Inferior parietal cortex (tissue), 1 donor: ENCODE data around the gene NLRC3.

ENCODE experiments used
- DNase-seq: peaks from one replicate; pipeline ENCODE4 v3.0.0-alpha.2; 2016; ENCODE audit errors: extremely low spot score

The NLRC3 gene

DNA sequence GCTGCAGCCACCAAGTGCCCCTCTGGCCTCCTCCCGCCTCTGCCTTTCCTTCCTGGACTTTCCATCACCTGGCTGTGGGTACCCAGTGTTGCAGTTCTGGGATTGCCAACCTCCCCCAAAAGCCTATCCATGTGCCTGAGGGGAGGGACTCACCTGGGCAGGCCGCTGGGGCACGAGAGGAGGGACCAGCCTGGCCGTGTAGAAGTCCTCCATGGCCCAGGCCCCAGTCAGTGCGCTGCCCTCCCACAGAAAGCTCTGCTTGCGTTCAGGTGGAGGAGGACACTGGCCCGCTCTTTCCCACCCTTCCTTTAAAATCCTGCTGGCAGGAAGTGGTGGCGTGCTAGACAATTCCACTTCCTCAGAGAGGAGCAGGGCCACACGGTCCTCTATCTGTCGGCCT is 20.0 kb upstream of the NLRC3 start:
- DNase-seq = no peak

DNA sequence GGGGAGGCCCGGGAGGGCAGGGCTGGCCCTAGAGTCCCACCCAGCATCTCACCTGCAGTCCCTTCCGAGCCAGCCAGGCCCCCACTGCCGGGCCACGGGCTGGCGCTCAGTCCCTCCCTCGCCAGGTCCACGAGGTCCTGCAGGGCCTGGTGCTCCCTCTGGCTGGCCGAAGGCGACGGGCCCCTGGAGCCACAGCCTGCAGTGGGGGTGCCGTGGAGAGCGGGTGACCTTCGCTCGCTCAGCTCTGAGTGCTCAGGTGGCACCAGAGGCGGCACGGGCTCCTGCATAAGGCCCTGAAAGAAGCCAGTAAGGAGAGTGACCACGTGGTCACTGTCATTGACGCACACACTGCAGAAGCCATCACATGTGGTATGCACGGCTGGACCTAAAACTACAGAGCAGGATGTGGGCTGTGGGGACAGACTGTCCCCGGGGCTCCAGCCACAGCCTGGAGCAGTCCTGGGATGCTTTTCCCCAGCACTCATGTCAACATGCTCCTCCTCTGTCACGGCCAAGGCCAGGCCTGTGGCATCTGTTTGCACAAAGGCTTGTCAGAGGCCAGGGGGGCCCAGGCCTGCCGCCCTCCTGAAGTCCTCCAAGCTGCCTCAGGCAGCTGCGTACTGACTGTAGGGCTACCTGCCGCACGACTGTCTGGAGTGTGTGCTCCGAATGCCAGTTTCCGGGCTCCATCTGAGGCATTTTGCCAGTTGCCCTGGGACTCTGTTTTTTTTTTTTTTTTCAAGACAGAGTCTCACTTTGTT is 19.1 kb upstream of the NLRC3 start:
- no peak for DNase-seq

DNA sequence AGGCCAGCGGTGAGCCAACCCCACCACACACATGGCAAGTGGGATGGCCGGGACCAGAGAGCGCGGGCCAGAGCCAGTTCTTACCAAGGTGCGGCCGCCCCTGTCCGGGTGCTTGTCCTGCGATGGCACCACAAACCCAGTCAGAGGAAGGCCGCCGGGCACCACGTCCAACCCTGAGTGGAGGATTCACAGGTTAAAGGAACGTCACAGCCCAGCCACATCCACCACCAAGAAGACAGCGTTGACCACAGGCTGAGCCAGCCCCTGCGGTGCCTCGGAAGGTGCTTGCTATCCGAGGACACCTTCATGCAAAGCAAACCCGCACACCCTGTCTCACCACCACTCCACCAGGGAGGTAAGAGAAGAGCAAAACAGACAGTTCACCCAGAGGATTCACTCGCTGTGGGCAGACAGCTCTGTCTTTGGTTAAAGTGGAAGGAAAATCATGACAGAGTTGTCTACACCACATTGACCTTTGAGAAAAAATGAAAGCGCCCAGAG is 18.4 kb upstream of the NLRC3 start:
- DNase-seq = no peak

DNA sequence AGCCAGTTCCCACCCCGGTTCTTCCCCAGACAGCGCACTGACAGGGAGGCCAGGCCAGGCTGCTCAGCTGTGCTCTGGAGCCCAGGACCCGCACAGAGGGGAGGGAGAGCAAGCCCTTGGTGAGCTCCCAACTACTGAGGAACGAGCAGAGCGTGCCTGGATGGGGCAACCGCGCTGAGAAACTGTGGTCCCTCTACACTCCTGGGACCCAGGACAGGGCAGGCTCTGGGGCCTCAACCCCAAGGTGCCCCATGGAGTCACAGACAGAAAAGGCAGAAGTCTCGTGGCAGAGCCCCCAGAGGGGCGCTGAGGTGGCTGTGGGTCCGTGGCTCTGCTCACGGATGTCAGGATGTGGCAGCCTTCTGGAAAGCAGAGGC is 17.9 kb upstream of the NLRC3 start:
- no peak for DNase-seq

DNA sequence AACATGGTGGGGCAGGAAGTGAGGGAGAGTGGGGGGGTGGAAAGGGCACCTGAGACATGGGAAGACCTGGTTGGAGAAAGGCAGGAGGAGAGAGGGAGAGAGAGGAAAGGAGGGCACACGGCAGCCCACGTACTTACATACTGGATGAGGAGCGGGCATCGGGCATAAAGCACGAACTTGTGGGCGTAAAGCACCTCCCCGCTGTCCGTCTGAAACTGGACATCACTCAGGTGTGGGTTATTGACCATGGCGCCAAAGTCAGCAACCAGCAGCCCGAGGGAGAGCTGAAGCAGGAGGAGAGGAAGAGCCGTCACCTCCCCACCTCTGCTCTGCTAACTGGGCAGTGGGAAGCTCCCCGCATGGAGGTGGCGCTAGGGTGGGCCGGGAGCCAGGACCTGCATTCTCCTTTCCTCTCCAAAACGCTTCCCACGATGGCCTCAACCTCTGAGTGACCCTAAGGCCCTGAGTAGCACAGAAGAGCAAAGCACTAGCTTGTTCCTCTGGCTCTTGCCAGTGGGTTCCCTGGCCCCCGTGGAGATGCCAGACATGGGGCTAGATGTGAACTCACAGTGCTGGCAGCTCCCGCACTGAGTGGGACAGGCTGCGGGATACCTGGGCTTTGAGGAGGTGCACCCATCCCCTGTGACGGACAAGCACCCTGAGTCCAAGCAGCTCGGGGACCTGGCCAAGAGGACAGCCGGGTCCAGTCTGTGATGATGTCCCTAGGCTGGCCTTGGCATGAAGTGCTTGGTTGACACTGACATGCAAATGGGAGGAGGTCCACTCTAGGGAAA is 17.3 kb upstream of the NLRC3 start:
- no peak for DNase-seq

DNA sequence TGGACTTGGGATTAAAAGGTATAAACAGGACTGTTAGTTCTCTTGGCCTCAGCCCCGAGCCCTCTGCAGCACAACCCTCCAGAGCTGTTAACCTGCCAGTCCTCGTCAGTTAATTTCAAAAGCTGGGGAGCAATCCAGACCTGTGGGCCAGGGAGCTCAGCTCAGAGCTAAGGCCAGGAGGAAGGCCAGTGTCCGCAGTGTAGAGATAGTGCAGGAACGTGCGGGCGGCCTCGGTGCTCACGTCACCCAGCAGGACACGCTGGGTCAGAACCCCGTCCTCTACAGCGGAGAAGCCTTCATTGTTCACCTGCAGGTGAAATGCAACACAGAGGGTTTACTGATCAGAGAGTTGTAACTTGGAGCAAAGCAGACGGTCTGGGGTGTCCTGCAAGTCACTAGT is 15.4 kb upstream of the NLRC3 start:
- no peak for DNase-seq

DNA sequence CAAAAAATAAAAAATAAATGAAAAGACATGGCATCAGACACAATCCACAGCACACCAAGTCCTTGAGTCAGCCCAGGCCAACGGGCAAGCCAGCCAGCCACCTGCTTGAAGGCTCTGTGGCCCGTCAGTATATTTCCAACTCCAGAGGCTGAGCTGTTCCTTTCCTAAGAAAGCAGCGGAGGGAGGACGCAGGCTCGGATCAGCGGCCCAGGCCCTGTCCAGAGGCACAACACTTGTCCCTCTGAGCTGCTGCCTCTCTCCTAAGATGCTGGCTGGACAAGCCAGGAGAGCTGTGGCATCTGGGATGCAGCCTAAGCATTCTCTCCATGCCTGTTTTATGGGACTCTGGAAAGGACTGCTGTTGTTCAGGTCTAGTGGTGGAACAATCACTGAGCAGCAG is 14.8 kb upstream of the NLRC3 start:
- no peak for DNase-seq

DNA sequence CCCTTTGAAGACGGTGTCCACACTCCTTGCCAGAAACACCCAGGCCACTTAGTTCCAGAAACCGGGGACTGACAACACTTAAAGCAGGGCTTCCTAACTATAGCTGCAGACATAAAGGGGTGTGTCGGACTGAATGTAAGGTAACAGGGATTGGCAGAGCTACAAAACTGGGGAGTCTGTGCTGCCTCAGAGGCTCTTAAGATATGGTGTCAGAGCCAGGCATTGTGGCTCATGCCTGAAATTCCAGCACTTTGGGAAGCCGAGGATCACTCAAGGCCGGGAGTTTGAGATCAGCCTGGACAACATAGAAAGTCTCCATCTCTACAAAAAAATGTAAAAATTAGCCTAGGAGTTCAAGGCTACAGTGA is 14.2 kb upstream of the NLRC3 start:
- DNase-seq = no peak

DNA sequence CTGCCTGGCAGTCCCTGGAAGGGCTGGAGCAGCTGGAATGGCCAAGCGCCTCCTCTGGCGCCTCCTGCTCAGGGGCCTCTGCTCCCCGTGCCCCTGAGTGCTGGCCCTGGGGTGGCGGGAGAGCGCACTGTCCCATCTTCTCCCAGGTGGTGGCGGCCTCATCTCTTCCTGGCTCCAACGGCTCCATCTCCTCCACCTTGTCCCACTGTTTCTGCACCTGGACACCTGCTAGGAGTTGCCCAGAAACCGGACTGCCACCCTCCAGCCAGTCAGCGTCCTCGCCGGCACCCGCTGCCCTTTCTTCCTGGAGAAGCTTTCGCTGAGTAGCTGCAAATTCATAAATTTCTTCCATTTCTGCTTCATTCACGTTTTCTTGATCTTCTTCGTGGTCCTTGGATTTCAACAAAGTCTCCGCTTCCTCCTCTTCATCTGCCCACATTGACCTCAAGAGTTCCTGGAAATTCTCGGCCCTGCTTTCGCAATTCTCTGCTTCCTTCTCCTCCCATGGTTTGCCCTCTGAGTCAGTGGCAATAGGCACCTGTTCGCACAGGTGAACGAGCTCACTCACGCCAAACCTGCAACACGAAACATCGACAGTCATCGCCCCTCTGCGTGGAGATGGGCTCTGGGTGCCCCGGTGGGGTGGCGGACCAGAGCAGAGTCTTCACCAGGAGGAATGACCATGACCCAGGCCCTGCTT is 13.7 kb upstream of the NLRC3 start:
- DNase-seq = no peak

DNA sequence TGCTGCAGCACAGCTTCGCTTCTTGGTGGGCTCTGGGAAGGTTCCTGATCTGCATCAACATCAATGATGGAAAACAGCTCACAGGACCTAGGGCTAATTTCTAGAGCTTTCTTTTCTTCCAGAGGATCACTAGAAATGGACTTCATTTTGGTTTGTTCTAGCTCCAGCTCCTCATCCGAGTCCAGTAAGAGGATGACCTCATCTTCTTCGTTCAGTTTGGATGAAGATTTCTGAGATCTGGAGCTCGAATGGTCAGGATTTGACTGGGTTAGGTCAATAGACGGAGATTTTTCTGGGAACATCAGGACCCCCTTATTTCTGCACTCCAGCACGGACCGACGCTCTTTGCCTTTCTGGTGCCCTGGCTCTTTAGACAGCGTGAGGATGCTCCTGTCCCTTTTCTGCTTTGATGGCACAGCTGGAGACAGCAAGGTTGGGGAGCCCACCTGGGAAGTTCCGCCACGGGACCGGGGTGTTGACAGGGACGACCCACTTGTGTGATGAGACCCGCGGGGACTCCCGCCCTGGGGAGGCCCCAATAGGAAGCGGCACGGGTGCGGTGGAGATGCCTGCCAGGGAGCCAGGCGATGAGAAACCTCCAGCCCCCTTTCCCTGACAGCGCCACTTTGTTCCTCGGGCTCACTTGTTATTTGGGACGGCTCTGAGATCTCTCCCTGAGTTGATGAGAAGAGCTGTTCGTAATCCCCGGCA is 12.9 kb upstream of the NLRC3 start:
- DNase-seq = no peak

DNA sequence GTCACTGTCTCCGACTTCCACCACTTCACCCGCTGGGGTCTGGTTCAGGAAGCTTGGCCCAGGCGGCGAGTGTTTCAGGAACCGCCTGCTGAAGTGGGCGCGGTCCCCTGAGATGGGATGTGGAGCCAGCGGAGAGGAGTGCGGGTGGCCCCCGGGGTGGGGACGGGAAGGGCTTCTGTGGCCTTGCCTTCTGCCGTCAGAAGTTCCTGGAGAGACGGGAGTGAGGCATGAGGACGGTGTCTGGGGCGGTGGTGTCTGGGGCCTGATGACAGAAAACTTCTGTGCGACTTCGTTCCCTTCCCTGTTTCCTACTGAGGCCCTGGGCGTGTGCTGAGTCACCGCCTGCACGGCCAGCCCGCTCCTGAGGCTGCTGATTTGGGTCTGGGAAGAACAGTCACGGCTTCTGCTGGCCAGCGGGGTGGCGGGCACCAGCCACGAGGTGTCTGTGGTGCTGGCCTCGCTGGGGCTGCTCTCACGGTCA is 12.3 kb upstream of the NLRC3 start:
- DNase-seq = no peak

DNA sequence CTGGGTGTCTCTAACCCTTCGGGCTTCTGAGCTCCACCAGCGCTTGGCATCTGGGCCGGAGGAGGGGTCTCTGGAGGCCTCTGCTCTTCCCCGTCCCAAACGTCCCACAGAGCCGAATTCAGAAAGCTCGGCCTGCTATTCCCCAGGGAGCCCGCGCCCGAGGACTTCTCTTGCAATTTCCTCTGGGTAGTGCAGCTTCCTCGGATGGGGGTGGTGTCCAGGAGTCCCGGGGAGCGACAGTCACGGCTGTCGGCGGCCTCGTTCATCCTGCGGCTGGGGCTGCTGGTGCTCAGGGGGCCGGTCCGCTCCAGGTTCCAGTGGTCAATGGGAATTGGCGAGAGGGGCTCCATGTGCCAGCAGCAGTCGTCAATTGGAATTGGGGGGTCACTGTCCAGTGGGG is 11.8 kb upstream of the NLRC3 start:
- DNase-seq = no peak

DNA sequence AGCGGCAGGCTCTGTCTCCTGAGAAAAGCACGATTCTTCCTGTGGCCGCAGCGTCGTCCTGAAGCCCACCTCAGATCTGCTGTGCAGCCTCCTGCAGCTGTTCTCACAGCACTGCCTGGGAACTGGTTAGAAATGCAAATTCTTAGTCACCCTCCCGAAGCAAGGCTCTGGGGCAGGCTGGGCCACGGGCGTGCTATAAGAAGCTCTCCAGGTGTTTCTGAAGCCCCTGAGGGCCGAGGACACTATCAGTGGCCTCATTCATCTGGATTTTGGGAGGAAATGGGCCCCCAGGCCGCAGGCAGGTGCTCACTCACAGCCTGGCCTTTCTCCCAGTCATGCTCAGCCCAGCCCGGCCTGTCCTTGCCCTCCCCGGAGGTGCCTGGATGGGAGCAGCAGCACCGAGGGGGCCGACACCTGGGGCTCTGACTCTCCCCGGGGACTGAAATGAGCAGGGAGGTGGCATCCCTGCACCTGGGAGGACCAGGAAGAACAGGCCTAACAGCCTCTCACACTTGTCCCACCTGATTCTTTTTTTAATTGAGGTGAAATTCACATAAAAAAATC is 10.4 kb upstream of the NLRC3 start:
- no peak for DNase-seq

DNA sequence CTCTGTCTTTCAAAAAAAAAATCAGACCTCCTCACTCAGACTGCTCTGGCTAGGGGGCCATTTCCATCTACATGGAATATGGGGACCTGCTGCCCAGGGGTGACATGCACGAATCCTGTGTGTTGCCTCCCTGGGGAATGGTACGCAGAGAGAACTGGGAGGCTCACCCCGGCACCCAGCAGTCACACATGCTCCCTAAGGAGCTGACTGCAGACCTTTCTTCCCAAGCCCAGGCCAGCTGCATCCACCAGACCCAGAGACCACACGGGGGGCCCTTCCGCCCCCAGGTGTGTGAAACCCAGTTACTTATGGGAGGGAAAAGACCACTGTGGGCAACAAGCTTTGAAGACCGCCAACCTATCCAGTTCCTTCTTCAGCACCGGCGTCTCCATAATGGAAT is 7.2 kb upstream of the NLRC3 start:
- no peak for DNase-seq

DNA sequence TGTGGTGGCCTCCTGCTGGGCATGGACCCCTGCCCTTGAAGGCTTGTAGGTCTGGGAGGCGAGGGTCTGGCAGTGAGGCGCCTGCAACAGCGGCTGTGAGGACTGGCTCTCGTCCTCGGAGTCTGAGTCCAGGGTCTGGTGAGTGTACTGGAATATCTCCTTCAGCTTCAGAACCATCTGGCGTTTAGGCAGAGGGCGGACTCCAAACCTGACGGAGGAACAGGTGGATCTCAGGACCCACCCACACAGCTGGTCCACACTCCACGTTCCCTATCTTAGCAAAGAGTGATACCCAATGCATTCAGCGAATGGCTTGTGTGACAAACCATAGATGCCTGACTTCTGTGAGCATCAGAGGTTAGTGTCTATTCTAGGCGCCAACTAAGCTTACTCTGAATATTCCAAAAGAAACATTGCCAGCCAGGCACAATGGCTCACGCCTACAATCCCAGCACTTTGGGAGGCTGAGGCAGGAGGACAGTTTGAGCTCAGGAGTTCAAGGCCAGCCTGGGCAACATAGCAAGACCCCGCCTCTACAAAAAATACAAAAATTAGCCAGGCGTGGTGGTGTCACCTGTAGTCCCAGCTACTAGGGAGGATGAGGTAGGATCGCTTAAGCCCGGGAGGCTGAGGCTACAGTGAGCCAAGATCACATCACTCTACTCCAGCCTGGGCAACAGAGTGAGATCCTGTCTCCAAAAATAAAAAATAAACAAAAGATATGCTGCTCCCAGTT is 6.3 kb upstream of the NLRC3 start:
- DNase-seq = no peak

DNA sequence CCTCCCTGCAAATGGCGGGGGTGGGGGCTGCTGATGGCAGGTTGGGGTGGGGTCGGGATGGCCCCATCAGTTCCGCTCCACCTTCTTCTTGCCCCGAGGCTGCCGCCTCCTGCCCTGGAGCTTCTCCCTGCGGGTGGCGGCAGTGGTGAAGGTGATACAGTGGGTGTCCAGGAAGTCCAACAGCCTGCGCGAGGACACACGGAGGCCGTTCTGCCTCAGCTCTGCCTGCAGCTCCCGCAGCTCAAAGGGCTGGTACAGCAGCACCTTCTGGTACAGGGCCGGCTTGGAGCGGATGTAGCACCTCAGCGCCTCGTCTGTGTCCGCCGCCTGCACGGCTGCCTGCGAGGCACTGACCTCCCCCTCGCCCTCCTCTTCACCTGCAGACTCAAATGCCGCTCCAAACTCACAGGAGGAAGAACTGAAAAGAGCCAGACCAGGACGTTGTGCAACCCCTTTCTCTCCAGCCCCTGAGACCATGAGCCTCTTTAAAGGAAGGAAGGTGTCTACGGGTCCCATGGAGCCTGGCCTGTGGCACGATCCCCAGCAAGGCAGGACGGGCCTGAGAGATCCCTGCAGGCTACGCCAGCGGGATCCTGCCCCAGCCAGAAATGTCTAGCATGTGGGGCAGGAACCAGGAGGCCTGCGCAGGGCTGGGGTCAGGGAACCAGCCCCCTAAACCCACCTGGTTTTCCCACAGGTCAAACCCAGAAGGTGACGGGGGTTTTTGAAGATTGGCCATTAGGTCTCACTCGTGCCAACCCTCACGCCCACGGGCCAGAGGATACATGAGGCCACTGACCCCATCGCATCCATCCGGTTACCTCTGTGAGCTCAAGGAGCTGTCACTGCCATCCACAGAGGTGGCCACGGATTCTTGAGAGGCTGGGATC is 5.3 kb upstream of the NLRC3 start:
- no peak for DNase-seq

DNA sequence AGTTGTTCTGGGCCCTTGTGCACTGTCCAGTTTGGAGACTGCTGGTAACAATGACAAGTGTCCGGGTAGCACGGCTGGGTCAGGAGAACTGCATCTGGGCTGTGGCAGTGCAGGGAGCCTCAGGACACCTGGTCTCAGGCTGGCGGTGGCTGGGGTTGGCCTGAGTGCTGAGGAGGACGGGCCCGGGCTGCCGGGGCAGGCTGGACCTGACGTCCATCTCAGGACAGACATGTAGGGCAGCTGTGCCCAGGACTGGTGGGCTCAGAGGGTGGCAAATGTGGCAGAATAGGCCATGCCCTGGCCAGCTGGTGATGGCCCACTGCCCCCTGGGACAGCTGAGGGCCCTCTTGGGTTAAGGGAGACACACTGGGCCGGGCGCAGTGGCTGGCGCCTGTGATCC is 4.2 kb upstream of the NLRC3 start:
- no peak for DNase-seq

DNA sequence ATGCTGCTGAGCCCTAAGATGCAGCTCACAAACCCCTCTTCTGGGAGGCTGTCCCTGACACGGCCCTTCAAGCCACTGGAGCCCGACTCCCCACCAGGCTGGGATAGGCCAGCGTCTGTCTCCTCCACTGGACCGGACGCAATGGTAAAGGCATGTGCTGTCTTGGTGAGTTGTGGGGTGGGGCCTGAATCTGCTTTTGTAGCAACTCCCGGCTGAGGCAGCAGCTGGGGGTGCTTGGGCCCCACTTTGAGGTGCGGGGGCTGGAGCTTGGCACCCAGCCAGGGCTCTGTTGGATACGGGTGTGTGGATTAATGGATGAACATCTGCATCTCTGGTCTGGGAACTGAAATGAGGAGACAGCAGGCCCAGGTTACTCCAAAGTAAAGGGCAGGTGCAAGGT is 3.5 kb upstream of the NLRC3 start:
- no peak for DNase-seq

DNA sequence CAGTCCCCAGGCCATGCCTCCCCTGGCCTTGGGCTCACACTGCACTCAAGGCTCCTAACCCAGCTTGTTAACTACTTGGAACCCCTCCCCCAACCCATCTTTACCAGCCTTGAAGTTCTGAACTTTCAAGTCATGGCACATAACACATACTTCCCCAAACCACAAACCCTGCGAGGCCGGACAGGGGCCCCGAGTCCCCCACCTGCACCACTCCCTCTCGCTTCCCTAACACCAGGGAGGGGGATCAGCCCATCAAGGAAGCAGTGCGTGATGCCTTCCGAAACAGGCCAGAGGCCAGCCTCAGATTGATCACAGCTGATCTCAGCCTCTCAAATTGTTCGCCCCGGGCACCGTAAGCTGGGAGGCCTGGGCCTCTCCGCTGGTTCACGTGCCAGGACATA is 3.0 kb upstream of the NLRC3 start:
- DNase-seq = no peak

DNA sequence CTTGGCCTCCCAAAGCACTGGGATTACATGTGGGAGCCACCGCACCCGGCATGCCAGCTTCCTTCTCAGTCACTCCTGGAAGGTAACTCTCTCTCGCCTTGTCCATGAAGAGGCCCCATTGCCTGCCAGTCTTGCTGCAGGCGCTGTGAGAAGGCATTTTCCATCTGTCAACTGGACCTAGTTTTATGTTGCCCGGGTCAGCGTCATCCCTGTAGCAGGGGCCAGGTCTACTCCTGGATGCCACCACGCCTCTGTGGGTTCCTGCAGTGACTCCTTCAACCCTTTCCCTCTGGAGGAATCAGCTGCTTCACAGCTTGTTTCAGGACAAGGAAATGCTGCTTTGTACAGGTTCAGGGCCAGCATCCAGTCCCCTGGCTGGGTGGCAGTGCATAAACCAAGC is 2.6 kb upstream of the NLRC3 start:
- DNase-seq = no peak
